Dendritic cell treated with granulocyte-macrophage colony-stimulating factor and Interleukin-4, amounts not matched to agents 40 ng/mL and 50 ng/mL, for 4 days (primary cell): ENCODE data around the gene KNTC1.

Experiments
- H3K27ac Mint-ChIP-seq: one replicate; pipeline ENCODE4 v1.8.0; 2022; ENCODE audit warnings: mild to moderate bottlenecking, mixed read lengths
- H3K27me3 Mint-ChIP-seq: one replicate; pipeline ENCODE4 v1.8.0; 2022; ENCODE audit warnings: mild to moderate bottlenecking, mixed read lengths
- H3K36me3 Mint-ChIP-seq: one replicate; pipeline ENCODE4 v1.8.0; 2022; ENCODE audit warnings: low read depth, mixed read lengths
- H3K4me1 Mint-ChIP-seq: one replicate; pipeline ENCODE4 v1.8.0; 2022; ENCODE audit warnings: low read depth, mixed read lengths
- H3K4me3 Mint-ChIP-seq: one replicate; pipeline ENCODE4 v1.8.0; 2022; ENCODE audit warnings: mild to moderate bottlenecking, moderate library complexity, mixed read lengths
- H3K9me3 Mint-ChIP-seq: one replicate; pipeline ENCODE4 v1.8.0; 2022; ENCODE audit warnings: mixed read lengths
- intact Hi-C: fragments of 100-400 bp; cut with micrococcal nuclease; formaldehyde crosslinking; loops from one replicate; pipeline ENCODE4 v1.15.0; 2022

Gene KNTC1

DNA sequence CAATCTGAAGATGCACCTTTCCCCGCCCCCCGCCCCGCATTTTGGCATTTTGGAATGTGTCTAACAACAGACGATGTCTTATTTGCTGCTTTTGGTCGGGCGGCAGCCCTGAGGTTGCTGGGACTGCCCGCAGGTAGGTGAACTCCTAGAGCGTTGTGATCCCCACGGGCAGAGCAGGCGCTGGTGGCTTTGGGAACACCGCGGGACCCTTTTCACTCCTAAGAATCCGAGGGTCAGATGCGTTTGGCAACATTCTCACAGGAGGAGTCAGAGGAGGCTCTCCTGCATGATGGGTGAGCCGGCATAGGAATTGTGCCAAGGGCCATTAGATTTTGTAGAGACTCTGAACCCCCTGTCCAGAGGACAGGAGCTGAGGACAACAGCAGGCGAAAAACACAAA is 134.2 kb downstream of the KNTC1 start:
- Mint-ChIP-seq H3K9me3 (no peaks in the 10 kb centered on the region), H3K27ac (no peak overlapping the region), H3K4me3 (no peak overlapping the region), H3K27me3 (peaks cover 17% of the 10 kb centered on the region), H3K4me1 (peaks cover 24% of the 10 kb centered on the region), H3K36me3 (no peaks in the 10 kb centered on the region)
- intact Hi-C loops: no loop called here

- Mint-ChIP-seq H3K36me3 (no peaks in the 10 kb centered on the region), H3K4me1 (peaks cover 17% of the 10 kb centered on the region), H3K27ac (no peak overlapping the region), H3K9me3 (no peaks in the 10 kb centered on the region), H3K27me3 (peaks cover 17% of the 10 kb centered on the region), H3K4me3 (no peak overlapping the region)
- intact Hi-C loops: no loop called here
These were observed 134.9 kb downstream of the KNTC1 start for GRCh38 chr12:122661938-122662337.

DNA sequence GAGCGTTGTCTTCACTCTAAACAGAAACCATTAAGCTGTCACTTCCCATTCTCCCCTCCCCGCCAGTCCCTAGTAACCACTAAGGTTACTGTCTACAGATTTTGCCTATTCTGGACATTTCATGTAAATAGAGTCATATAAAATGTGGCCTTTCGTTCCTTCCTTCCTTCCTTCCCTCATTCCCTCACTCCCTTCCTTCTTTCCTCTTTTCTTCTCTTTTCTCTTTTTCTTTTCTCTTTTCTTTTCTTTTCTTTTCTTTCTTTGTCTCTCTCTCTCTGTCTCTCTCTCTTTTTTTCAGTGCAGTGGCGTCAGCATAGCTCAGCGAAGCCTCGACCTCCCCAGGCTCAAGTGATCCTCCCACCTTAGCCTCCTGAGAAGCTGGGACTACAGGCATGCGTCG is 138.3 kb downstream of the KNTC1 start:
- Mint-ChIP-seq H3K27me3 (peaks cover 16% of the 10 kb centered on the region), H3K4me1 (peaks cover 6% of the 10 kb centered on the region), H3K4me3 (no peak overlapping the region), H3K9me3 (no peaks in the 10 kb centered on the region), H3K36me3 (no peaks in the 10 kb centered on the region), H3K27ac (no peak overlapping the region)
- intact Hi-C loops: no loop called here

- no peak overlapping the region for H3K4me3 Mint-ChIP-seq
- no peaks in the 10 kb centered on the region for H3K9me3 Mint-ChIP-seq
- H3K27ac Mint-ChIP-seq: no peak overlapping the region
- peaks cover 6% of the 10 kb centered on the region for H3K4me1 Mint-ChIP-seq
- peaks cover 12% of the 10 kb centered on the region for H3K27me3 Mint-ChIP-seq
- intact Hi-C loops: no loop called here
- no peaks in the 10 kb centered on the region for H3K36me3 Mint-ChIP-seq
These were observed 138.7 kb downstream of the KNTC1 start for GRCh38 chr12:122665759-122666158.

- Mint-ChIP-seq H3K36me3 (no peaks in the 10 kb centered on the region), H3K27ac (no peak overlapping the region), H3K4me3 (no peak overlapping the region), H3K9me3 (no peaks in the 10 kb centered on the region), H3K27me3 (peaks cover 19% of the 10 kb centered on the region), H3K4me1 (peaks cover 6% of the 10 kb centered on the region)
- intact Hi-C loops: no loop called here
These were observed 141.2 kb downstream of the KNTC1 start for GRCh38 chr12:122668268-122668667.

DNA sequence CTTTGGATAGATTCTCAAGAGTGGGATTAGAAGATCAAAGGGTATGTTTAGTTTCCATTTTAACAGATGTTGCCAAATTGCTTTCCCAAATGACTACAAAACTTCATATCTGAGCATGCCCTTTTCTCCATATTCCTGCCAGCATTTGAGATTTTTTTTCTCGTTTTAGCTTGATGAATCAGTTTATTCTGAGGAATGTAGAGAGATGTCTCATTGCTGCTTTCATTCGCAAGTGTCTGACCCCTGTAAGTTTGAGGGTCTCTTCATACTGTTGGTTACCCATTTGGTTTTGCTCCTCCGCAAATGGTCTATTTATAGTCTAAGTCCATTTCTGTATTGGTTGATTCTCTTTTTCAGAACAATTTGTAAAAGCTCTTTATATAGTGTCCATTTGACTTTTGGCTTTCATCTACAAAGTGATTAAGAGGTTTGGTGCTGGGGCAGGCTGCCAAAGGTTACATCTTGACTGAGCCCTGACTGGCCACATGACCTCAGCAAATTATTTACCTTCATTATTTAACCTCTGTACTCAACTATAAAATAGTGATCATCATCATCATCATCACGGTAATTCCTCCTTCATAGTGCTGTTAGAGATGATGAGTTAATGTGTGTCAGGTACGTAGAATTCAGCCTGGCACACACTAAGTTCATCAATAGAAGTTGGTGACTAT is 142.5 kb downstream of the KNTC1 start:
- Mint-ChIP-seq H3K4me3 (no peak overlapping the region), H3K4me1 (peaks cover 11% of the 10 kb centered on the region), H3K36me3 (no peaks in the 10 kb centered on the region), H3K27ac (no peak overlapping the region), H3K9me3 (no peaks in the 10 kb centered on the region), H3K27me3 (peaks cover 29% of the 10 kb centered on the region)
- intact Hi-C loops: no loop called here

DNA sequence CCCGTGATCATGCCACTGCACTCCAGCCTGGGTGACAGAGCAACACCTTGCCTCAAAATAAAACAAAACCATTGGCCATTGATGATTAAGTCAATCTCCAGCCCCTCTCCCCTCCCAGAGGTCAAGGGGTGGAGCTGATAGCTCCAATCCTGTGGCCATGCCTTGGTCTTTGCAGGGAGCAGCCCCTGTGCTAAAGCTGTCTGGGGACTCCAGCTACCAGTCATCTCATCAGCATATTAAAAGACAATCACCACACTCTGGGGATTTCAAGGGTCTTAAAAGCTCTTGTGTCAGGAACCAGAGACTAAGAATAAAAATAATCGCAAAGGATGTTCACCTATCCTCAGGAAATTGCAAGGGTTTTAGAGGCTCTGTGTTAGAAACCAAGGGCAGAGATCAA is 145.5 kb downstream of the KNTC1 start:
- H3K4me3 Mint-ChIP-seq: no peak overlapping the region
- H3K9me3 Mint-ChIP-seq: no peaks in the 10 kb centered on the region
- H3K27me3 Mint-ChIP-seq: peaks cover 45% of the 10 kb centered on the region
- intact Hi-C loops: no loop called here
- H3K36me3 Mint-ChIP-seq: no peaks in the 10 kb centered on the region
- H3K4me1 Mint-ChIP-seq: peaks cover 10% of the 10 kb centered on the region
- no peak overlapping the region for H3K27ac Mint-ChIP-seq
